HEK293 (cell line): ENCODE measurements around the gene CERKL.

ENCODE experiments used
- CTCF ChIA-PET: fragments of 350-600 bp; formaldehyde crosslinking; extraction: SDS; loops from one replicate; lab custom pipeline; 2021; ENCODE audit warnings: antibody characterized with exemption; lab: Yijun Ruan, JAX
- POLR2A ChIA-PET: fragments of 300-600 bp; formaldehyde crosslinking; extraction: SDS; loops from one replicate; lab custom pipeline; 2020; ENCODE audit warnings: antibody characterized with exemption, inconsistent platforms; lab: Yijun Ruan, JAX
- H3K27ac ChIP-seq: fragments of 200-500 bp; sonication (Bioruptor generic); 2 replicates; pipeline ENCODE4 v1.5.1; 2014; ENCODE audit warnings: low read depth, low read length, control low read depth, inconsistent platforms; ENCODE audit errors: extremely low read depth
- H3K36me3 ChIP-seq, 2 experiments: fragments of 200-500 bp in 1 of 2; sonication (Bioruptor generic) in 1 of 2; 1 replicate in 1 of 2; 2 replicates in 1 of 2; pipeline ENCODE4 v1.5.1; 2014 to 2017; ENCODE audit warnings: inconsistent platforms in 2 of 2, low read length in 2 of 2; ENCODE audit not compliant: control insufficient read depth in 2 of 2, insufficient read depth in 1 of 2
- H3K4me1 ChIP-seq: fragments of 200-500 bp; sonication (Bioruptor generic); 2 replicates; pipeline ENCODE4 v1.5.1; 2014; ENCODE audit warnings: mild to moderate bottlenecking, low read length, inconsistent platforms; ENCODE audit not compliant: control insufficient read depth, insufficient read depth
- H3K4me3 ChIP-seq: 2 replicates; pipeline ENCODE4 v1.5.1; 2011; ENCODE audit warnings: low read depth, mild to moderate bottlenecking, control low read depth, low read length, moderate library complexity
- H3K9me3 ChIP-seq: fragments of 200-500 bp; sonication (Bioruptor generic); 2 replicates; pipeline ENCODE4 v1.5.1; 2014; ENCODE audit warnings: low read depth, low read length, inconsistent platforms; ENCODE audit not compliant: control insufficient read depth, insufficient read depth
- HOXA7 ChIP-seq: sonication (generic); formaldehyde crosslinking; IDR thresholded peaks from 2 replicates; pipeline ENCODE4 v1.8.1; 2022; ENCODE audit warnings: missing genetic modification reagents, borderline replicate concordance
- ZBTB8A ChIP-seq: fragments of 450-650 bp; formaldehyde crosslinking; IDR thresholded peaks from 2 replicates; pipeline ENCODE4 v1.5.1; 2016; ENCODE audit warnings: missing biosample characterization, missing genetic modification characterization
- ZNF121 ChIP-seq: fragments of 450-650 bp; formaldehyde crosslinking; IDR thresholded peaks from 2 replicates; pipeline ENCODE4 v1.5.1; 2016; ENCODE audit warnings: missing biosample characterization, missing genetic modification characterization
- ZNF202 ChIP-seq: fragments of 450-650 bp; formaldehyde crosslinking; IDR thresholded peaks from 2 replicates; pipeline ENCODE4 v1.5.1; 2016; ENCODE audit warnings: missing biosample characterization, missing genetic modification characterization, borderline replicate concordance
- ZNF214 ChIP-seq: fragments of 450-650 bp; formaldehyde crosslinking; IDR thresholded peaks from 2 replicates; pipeline ENCODE4 v1.5.1; 2017; ENCODE audit warnings: missing biosample characterization, mild to moderate bottlenecking, missing genetic modification characterization, borderline replicate concordance
- ZNF335 ChIP-seq: fragments of 450-650 bp; formaldehyde crosslinking; conservative IDR thresholded peaks from 2 replicates; pipeline ENCODE4 v1.5.1; 2016; ENCODE audit warnings: missing biosample characterization, missing genetic modification characterization
- ZNF391 ChIP-seq: fragments of 450-650 bp; formaldehyde crosslinking; IDR thresholded peaks from 2 replicates; pipeline ENCODE4 v1.5.1; 2016; ENCODE audit warnings: low read depth, missing biosample characterization, missing genetic modification characterization, borderline replicate concordance
- ZNF510 ChIP-seq: fragments of 450-650 bp; formaldehyde crosslinking; IDR thresholded peaks from 2 replicates; pipeline ENCODE4 v1.5.1; 2018; ENCODE audit warnings: mild to moderate bottlenecking, missing genetic modification characterization, missing biosample characterization; ENCODE audit not compliant: insufficient replicate concordance
- ZNF560 ChIP-seq: fragments of 450-650 bp; formaldehyde crosslinking; IDR thresholded peaks from 2 replicates; pipeline ENCODE4 v1.5.1; 2017; ENCODE audit warnings: missing biosample characterization, missing genetic modification characterization, borderline replicate concordance
- ZNF571 ChIP-seq: fragments of 450-650 bp; formaldehyde crosslinking; IDR thresholded peaks from 2 replicates; pipeline ENCODE4 v1.5.0; 2017; ENCODE audit warnings: missing biosample characterization, missing genetic modification characterization
- ZNF585B ChIP-seq: fragments of 450-650 bp; formaldehyde crosslinking; IDR thresholded peaks from 2 replicates; pipeline ENCODE4 v1.5.1; 2016; ENCODE audit warnings: missing biosample characterization, missing genetic modification characterization
- ZNF596 ChIP-seq: fragments of 450-650 bp; IDR thresholded peaks from 2 replicates; pipeline ENCODE4 v1.5.0; 2018; ENCODE audit warnings: missing biosample characterization, mild to moderate bottlenecking, missing genetic modification characterization, moderate library complexity
- ZNF837 ChIP-seq: fragments of 450-650 bp; formaldehyde crosslinking; IDR thresholded peaks from 2 replicates; pipeline ENCODE4 v1.5.1; 2016; ENCODE audit warnings: missing biosample characterization, missing genetic modification characterization
- ZXDB ChIP-seq: fragments of 450-650 bp; formaldehyde crosslinking; IDR thresholded peaks from 2 replicates; pipeline ENCODE4 v1.5.1; 2016; ENCODE audit warnings: missing biosample characterization, missing genetic modification characterization
- TF ChIP-seq, protein P1 (sequence below): fragments of 450-650 bp; formaldehyde crosslinking; IDR thresholded peaks from 2 replicates; pipeline ENCODE4 v1.5.1; 2016; ENCODE audit warnings: missing biosample characterization, missing genetic modification characterization
- TF ChIP-seq, protein P2 (sequence below): fragments of 450-650 bp; formaldehyde crosslinking; IDR thresholded peaks from 2 replicates; pipeline ENCODE4 v1.5.1; 2016; ENCODE audit warnings: missing biosample characterization, missing genetic modification characterization, borderline replicate concordance
- TF ChIP-seq, protein P3 (sequence below): fragments of 450-650 bp; formaldehyde crosslinking; IDR thresholded peaks from 2 replicates; pipeline ENCODE4 v1.5.1; 2017; ENCODE audit warnings: missing biosample characterization, missing genetic modification characterization

The CERKL gene

DNA sequence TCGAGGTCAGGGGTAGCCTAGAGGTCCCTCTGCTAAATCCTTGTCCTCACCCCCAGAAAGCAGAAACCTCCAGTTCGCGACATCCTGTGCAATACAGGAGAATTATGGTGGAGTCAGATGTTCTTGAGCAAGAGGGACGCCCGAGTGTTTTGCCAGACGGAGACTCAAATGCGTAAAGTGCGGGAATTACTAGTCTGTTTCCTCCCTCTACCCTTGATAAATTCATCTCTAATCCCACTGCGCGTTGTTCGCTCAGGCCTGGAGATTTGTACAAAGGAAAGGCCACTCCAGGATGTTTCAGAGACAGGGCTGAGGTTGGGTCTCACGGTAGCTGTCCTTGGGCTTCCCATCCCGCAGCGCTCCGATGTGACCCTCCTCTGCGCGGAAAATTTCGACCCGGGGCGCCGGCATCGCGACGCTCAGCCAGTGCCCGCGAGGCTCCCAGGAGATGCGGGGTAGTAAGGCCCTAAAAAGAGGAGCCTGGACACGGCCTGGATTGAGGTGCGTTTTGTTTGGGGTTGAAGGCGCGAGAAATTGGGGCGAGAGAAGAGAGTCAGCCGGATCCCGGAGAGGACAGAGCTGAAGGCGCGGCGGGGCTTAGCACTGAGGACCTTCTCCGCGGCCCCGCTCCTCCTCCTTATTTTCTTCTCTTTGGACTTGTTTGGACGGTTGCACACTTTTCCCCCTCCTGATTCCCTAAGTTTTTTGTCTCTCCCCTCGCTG is 26.1 kb upstream of the CERKL start:
- POLR2A ChIA-PET, result no interaction called here
- Histone ChIP-seq H3K9me3 (no peaks in the 10 kb centered on the region), H3K27ac (no peak overlapping the region), H3K4me3 (peak overlapping the region; percentile 27), H3K36me3 (no peaks in the 10 kb centered on the region), H3K4me1 (peaks cover 3% of the 10 kb centered on the region; the same call in 1 of the 2 replicates)
- CTCF ChIA-PET, result interaction anchor here (0.6 kb wide), 2 partner anchors 168 to 1175 kb away, joined by 3 to 4 read pairs; no protein-coding TSS in a partner anchor
- TF ChIP-seq ZNF335 (tag by site-specific recombination) (peak; percentile 68), ZNF202 (tag by site-specific recombination) (no peak), ZXDB (no peak)
- TF ChIP-seq, protein P1, sequence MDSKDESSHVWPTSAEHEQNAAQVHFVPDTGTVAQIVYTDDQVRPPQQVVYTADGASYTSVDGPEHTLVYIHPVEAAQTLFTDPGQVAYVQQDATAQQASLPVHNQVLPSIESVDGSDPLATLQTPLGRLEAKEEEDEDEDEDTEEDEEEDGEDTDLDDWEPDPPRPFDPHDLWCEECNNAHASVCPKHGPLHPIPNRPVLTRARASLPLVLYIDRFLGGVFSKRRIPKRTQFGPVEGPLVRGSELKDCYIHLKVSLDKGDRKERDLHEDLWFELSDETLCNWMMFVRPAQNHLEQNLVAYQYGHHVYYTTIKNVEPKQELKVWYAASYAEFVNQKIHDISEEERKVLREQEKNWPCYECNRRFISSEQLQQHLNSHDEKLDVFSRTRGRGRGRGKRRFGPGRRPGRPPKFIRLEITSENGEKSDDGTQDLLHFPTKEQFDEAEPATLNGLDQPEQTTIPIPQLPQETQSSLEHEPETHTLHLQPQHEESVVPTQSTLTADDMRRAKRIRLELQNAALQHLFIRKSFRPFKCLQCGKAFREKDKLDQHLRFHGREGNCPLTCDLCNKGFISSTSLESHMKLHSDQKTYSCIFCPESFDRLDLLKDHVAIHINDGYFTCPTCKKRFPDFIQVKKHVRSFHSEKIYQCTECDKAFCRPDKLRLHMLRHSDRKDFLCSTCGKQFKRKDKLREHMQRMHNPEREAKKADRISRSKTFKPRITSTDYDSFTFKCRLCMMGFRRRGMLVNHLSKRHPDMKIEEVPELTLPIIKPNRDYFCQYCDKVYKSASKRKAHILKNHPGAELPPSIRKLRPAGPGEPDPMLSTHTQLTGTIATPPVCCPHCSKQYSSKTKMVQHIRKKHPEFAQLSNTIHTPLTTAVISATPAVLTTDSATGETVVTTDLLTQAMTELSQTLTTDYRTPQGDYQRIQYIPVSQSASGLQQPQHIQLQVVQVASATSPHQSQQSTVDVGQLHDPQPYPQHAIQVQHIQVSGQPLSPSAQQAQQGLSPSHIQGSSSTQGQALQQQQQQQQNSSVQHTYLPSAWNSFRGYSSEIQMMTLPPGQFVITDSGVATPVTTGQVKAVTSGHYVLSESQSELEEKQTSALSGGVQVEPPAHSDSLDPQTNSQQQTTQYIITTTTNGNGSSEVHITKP (tag by site-specific recombination), result peak; percentile 44; the same call in 1 of the 2 replicates

DNA sequence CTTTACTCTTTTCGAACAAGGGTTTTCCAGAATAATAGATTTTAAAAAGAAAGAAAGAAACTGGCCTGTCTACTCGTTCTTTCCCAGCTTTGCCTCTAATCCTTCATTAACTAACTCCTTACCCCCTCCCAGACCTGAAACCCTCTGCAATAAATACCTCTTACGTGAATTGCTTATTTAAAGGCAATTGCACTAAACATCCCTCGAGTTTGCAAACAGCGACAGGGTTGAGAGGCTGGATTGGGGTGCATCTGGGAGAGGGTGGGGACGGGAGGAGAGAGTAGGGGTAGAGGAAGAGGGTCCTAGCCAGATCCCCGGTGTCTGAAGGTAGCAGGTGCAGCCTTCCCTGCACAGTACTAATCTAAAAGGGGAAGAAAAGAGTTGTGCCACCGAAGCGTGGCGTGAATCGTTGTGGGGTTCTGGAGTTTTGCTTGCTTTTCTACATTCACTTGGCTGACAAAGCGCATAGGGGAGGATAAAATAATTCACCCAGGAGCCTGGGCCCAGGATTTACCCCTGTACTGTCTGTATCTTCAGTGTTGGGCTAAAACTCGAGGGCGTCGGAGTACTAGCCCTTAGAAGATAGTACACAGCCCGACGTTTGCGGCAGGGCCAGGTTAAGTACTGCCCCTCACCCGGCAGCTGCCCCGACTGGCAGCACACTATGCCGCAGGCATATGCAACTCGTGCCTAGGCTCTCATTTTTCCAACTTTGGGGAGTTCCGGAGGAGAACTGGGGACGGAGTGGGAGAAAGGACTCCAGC is 25.3 kb upstream of the CERKL start:
- Histone ChIP-seq H3K36me3 (no peaks in the 10 kb centered on the region), H3K4me1 (peaks cover 3% of the 10 kb centered on the region; the same call in 1 of the 2 replicates), H3K9me3 (no peaks in the 10 kb centered on the region), H3K4me3 (no peak overlapping the region), H3K27ac (no peak overlapping the region)
- TF ChIP-seq, protein P2, sequence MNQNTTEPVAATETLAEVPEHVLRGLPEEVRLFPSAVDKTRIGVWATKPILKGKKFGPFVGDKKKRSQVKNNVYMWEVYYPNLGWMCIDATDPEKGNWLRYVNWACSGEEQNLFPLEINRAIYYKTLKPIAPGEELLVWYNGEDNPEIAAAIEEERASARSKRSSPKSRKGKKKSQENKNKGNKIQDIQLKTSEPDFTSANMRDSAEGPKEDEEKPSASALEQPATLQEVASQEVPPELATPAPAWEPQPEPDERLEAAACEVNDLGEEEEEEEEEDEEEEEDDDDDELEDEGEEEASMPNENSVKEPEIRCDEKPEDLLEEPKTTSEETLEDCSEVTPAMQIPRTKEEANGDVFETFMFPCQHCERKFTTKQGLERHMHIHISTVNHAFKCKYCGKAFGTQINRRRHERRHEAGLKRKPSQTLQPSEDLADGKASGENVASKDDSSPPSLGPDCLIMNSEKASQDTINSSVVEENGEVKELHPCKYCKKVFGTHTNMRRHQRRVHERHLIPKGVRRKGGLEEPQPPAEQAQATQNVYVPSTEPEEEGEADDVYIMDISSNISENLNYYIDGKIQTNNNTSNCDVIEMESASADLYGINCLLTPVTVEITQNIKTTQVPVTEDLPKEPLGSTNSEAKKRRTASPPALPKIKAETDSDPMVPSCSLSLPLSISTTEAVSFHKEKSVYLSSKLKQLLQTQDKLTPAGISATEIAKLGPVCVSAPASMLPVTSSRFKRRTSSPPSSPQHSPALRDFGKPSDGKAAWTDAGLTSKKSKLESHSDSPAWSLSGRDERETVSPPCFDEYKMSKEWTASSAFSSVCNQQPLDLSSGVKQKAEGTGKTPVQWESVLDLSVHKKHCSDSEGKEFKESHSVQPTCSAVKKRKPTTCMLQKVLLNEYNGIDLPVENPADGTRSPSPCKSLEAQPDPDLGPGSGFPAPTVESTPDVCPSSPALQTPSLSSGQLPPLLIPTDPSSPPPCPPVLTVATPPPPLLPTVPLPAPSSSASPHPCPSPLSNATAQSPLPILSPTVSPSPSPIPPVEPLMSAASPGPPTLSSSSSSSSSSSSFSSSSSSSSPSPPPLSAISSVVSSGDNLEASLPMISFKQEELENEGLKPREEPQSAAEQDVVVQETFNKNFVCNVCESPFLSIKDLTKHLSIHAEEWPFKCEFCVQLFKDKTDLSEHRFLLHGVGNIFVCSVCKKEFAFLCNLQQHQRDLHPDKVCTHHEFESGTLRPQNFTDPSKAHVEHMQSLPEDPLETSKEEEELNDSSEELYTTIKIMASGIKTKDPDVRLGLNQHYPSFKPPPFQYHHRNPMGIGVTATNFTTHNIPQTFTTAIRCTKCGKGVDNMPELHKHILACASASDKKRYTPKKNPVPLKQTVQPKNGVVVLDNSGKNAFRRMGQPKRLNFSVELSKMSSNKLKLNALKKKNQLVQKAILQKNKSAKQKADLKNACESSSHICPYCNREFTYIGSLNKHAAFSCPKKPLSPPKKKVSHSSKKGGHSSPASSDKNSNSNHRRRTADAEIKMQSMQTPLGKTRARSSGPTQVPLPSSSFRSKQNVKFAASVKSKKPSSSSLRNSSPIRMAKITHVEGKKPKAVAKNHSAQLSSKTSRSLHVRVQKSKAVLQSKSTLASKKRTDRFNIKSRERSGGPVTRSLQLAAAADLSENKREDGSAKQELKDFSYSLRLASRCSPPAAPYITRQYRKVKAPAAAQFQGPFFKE (tag by site-specific recombination), result no peak
- TF ChIP-seq ZNF560 (no peak), ZNF596 (no peak), ZNF121 (tag by site-specific recombination) (no peak), ZNF571 (tag by site-specific recombination) (no peak), ZBTB8A (no peak), ZNF837 (tag by site-specific recombination) (no peak), ZNF510 (tag by site-specific recombination) (no peak), HOXA7 (CRISPR knock-in tag) (no peak), ZNF585B (tag by site-specific recombination) (no peak), ZNF214 (tag by site-specific recombination) (no peak), ZNF391 (tag by site-specific recombination) (no peak)
- TF ChIP-seq, protein P3, sequence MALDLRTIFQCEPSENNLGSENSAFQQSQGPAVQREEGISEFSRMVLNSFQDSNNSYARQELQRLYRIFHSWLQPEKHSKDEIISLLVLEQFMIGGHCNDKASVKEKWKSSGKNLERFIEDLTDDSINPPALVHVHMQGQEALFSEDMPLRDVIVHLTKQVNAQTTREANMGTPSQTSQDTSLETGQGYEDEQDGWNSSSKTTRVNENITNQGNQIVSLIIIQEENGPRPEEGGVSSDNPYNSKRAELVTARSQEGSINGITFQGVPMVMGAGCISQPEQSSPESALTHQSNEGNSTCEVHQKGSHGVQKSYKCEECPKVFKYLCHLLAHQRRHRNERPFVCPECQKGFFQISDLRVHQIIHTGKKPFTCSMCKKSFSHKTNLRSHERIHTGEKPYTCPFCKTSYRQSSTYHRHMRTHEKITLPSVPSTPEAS (tag by site-specific recombination), result no peak
- ChIA-PET CTCF (interaction anchor here (0.6 kb wide), 1 partner anchor 167 kb away, joined by 3 read pairs; no protein-coding TSS in a partner anchor), POLR2A (no interaction called here)
